Neural cell (in vitro differentiated cells): Measurements from ENCODE around the gene CLUH. TPM values are rescaled to one million over a fixed set of nuclear protein-coding genes. Genes with fewer than 3 reads are reported as not detected.
"Not testable (repeated sequence)": the region's sequence is repeated elsewhere in the genome, so short reads cannot be mapped to it uniquely, and the experiment has no call there.

Experiments used
- H2AFZ ChIP-seq: fragments of 200-600, 300-800 bp; sonication (generic), shearing (Covaris generic); 2 replicates; pipeline ENCODE4 v1.6.0; 2014; ENCODE audit warnings: low read depth, mild to moderate bottlenecking, antibody characterized with exemption, low read length, moderate library complexity
- H3F3A ChIP-seq: fragments of 200-600 bp; shearing (Covaris generic); 2 replicates; pipeline ENCODE4 v1.6.1; 2016; ENCODE audit warnings: mild to moderate bottlenecking, moderate library complexity, mixed read lengths, antibody characterized with exemption, low read length; ENCODE audit not compliant: insufficient read depth, poor library complexity, severe bottlenecking
- H3K27ac ChIP-seq: fragments of 200-600, 300-800 bp; sonication (generic), shearing (Covaris generic); 2 replicates; pipeline ENCODE4 v1.5.1; 2014; ENCODE audit warnings: mild to moderate bottlenecking, low read length, moderate library complexity
- H3K27me3 ChIP-seq: fragments of 300-800, 200-600 bp; sonication (generic), shearing (Covaris generic); 2 replicates; pipeline ENCODE4 v1.6.0; 2014; ENCODE audit warnings: mild to moderate bottlenecking, low read depth, low read length, moderate library complexity; ENCODE audit not compliant: insufficient read depth
- H3K36me3 ChIP-seq: fragments of 300-800, 200-600 bp; sonication (generic), shearing (Covaris generic); 2 replicates; pipeline ENCODE4 v1.5.1; 2014; ENCODE audit warnings: mild to moderate bottlenecking, antibody characterized with exemption, low read length, moderate library complexity; ENCODE audit not compliant: insufficient read depth
- H3K4me2 ChIP-seq: fragments of 300-800, 200-600 bp; sonication (generic), shearing (Covaris generic); 2 replicates; pipeline ENCODE4 v1.6.0; 2014; ENCODE audit warnings: mild to moderate bottlenecking, low read length
- H3K4me3 ChIP-seq: fragments of 300-800, 200-600 bp; sonication (generic), shearing (Covaris generic); 2 replicates; pipeline ENCODE4 v1.5.1; 2014; ENCODE audit warnings: mild to moderate bottlenecking, low read length, moderate library complexity
- H3K79me2 ChIP-seq: fragments of 200-600 bp; shearing (Covaris generic); replicated peaks from 2 replicates; pipeline ENCODE4 v1.6.0; 2014; ENCODE audit warnings: mild to moderate bottlenecking, low read length, moderate library complexity; ENCODE audit not compliant: insufficient read depth
- H3K9ac ChIP-seq: fragments of 300-800, 200-600 bp; sonication (generic), shearing (Covaris generic); 2 replicates; pipeline ENCODE4 v1.6.1; 2016; ENCODE audit warnings: mild to moderate bottlenecking, low read length, mixed read lengths
- H3K9me2 ChIP-seq: fragments of 200-600 bp; shearing (Covaris generic); 2 replicates; pipeline ENCODE4 v1.6.1; 2016; ENCODE audit warnings: mild to moderate bottlenecking, low read length, mixed read lengths; ENCODE audit not compliant: insufficient read depth
- H3K9me3 ChIP-seq: fragments of 200-600, 300-800 bp; sonication (generic), shearing (Covaris generic); 2 replicates; pipeline ENCODE4 v1.6.1; 2016; ENCODE audit warnings: mild to moderate bottlenecking, mixed run types, low read length, moderate library complexity, mixed read lengths
- H4K20me1 ChIP-seq: fragments of 200-600 bp; shearing (Covaris generic); 2 replicates; pipeline ENCODE4 v1.6.1; 2016; ENCODE audit warnings: mild to moderate bottlenecking, mixed run types; ENCODE audit not compliant: insufficient read depth
- EP300 ChIP-seq: fragments of 450-650 bp; conservative IDR thresholded peaks from 2 replicates; pipeline ENCODE4 v1.6.1; 2014; ENCODE audit warnings: antibody characterized with exemption, mild to moderate bottlenecking, moderate library complexity; ENCODE audit not compliant: poor library complexity, severe bottlenecking
- EZH2 ChIP-seq: fragments of 200-600, 300-800 bp; shearing (Covaris generic), sonication (generic); IDR thresholded peaks from 2 replicates; pipeline ENCODE4 v1.6.1; 2014; ENCODE audit warnings: antibody characterized with exemption, low read length, borderline replicate concordance, mild to moderate bottlenecking; ENCODE audit not compliant: insufficient read depth, poor library complexity, severe bottlenecking
- MXI1 ChIP-seq: fragments of 450-650 bp; conservative IDR thresholded peaks from 2 replicates; pipeline ENCODE4 v1.6.1; 2014; ENCODE audit warnings: antibody characterized with exemption, mild to moderate bottlenecking; ENCODE audit not compliant: poor library complexity, severe bottlenecking
- POLR2AphosphoS5 ChIP-seq: IDR thresholded peaks from 2 replicates; pipeline ENCODE4 v1.6.1; 2012
- RAD21 ChIP-seq: fragments of 450-650 bp; conservative IDR thresholded peaks from 2 replicates; pipeline ENCODE4 v1.6.1; 2014; ENCODE audit warnings: antibody characterized with exemption, mild to moderate bottlenecking, moderate library complexity
- SMC3 ChIP-seq: fragments of 450-650 bp; conservative IDR thresholded peaks from 2 replicates; pipeline ENCODE4 v1.6.1; 2014; ENCODE audit warnings: antibody characterized with exemption, mild to moderate bottlenecking, moderate library complexity; ENCODE audit not compliant: poor library complexity
- TAF1 ChIP-seq: IDR thresholded peaks from 2 replicates; pipeline ENCODE4 v1.6.1; 2012; ENCODE audit warnings: low read depth
- polyA plus RNA-seq: library from polyadenylated mRNA; depleted of rRNA; stranded (reverse); fragments of >200 nt; gene quantifications from 2 replicates; pipeline ENCODE4 v1.2.3, GENCODE V29; 2014
- TF ChIP-seq, protein P1 (sequence below): IDR thresholded peaks from 2 replicates; pipeline ENCODE4 v1.6.1; 2012; ENCODE audit warnings: borderline replicate concordance
- TF ChIP-seq, protein P2 (sequence below): fragments of 450-650 bp; IDR thresholded peaks from 2 replicates; pipeline ENCODE4 v1.5.1; 2014; ENCODE audit warnings: antibody characterized with exemption, mild to moderate bottlenecking, moderate library complexity; ENCODE audit not compliant: poor library complexity, severe bottlenecking

The CLUH gene
- polyA plus RNA-seq, 1 donor from 2014 or later: 18.6 TPM

DNA sequence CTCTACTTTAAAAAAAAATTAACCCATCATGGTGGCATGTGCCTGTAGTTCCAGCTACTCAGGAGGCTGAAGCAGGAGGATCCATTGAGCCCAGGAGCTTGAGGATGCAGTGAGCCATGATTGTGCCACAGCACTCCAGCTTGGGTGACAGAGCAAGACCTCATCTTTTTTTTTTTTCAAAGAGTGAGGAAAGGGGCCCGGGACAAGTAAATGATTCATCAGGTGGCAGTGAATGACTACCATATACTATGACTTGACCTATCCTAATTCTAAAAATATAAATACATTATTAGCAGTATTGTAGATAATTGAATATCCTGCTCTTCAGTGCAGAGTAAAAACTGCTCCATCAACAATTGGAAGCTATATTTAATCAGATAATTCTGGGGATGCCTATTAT is 55.3 kb downstream of the CLUH start:
- H3K9ac ChIP-seq: no peak overlapping the region
- H2AFZ ChIP-seq: no peak overlapping the region
- no peaks in the 10 kb centered on the region for H4K20me1 ChIP-seq
- peaks cover 5% of the 10 kb centered on the region for H3F3A ChIP-seq
- H3K27me3 ChIP-seq: no peaks in the 10 kb centered on the region
- H3K27ac ChIP-seq: no peak overlapping the region
- H3K79me2 ChIP-seq: peaks cover 69% of the 10 kb centered on the region
- H3K9me3 ChIP-seq: no peaks in the 10 kb centered on the region
- no peak overlapping the region for H3K4me3 ChIP-seq
- H3K9me2 ChIP-seq: no peaks in the 10 kb centered on the region
- H3K4me2 ChIP-seq: no peak overlapping the region
- H3K36me3 ChIP-seq: peaks cover 3% of the 10 kb centered on the region
- no peak for TF ChIP-seq EP300
- TF ChIP-seq MXI1: no peak
- TF ChIP-seq TAF1: no peak
- TF ChIP-seq, protein P1, sequence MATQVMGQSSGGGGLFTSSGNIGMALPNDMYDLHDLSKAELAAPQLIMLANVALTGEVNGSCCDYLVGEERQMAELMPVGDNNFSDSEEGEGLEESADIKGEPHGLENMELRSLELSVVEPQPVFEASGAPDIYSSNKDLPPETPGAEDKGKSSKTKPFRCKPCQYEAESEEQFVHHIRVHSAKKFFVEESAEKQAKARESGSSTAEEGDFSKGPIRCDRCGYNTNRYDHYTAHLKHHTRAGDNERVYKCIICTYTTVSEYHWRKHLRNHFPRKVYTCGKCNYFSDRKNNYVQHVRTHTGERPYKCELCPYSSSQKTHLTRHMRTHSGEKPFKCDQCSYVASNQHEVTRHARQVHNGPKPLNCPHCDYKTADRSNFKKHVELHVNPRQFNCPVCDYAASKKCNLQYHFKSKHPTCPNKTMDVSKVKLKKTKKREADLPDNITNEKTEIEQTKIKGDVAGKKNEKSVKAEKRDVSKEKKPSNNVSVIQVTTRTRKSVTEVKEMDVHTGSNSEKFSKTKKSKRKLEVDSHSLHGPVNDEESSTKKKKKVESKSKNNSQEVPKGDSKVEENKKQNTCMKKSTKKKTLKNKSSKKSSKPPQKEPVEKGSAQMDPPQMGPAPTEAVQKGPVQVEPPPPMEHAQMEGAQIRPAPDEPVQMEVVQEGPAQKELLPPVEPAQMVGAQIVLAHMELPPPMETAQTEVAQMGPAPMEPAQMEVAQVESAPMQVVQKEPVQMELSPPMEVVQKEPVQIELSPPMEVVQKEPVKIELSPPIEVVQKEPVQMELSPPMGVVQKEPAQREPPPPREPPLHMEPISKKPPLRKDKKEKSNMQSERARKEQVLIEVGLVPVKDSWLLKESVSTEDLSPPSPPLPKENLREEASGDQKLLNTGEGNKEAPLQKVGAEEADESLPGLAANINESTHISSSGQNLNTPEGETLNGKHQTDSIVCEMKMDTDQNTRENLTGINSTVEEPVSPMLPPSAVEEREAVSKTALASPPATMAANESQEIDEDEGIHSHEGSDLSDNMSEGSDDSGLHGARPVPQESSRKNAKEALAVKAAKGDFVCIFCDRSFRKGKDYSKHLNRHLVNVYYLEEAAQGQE: no peak
- TF ChIP-seq SMC3: no peak

DNA sequence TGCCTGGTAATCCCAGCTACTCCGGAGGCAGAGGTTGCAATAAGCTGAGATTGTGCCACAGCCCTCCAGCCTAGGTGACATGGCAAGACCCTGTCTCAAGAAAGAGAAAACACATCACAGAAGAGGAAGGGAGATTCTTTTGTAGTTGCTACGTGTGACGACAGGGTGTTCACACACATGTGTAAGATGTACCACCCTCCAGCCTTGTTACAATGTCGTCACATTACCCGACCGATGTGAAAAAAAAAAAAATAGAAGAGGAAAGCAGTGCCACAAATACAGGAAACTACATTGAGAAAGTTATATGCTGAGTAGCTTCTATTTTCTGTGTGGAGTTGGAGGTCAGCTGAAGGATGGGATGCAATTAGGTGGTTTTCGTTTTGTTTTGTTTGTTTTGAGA is 56.0 kb downstream of the CLUH start:
- peaks cover 68% of the 10 kb centered on the region for H3K79me2 ChIP-seq
- no peak overlapping the region for H3K27ac ChIP-seq
- no peak overlapping the region for H3K9ac ChIP-seq
- peaks cover 5% of the 10 kb centered on the region for H3F3A ChIP-seq
- no peaks in the 10 kb centered on the region for H3K9me2 ChIP-seq
- H3K36me3 ChIP-seq: peaks cover 3% of the 10 kb centered on the region
- H4K20me1 ChIP-seq: no peaks in the 10 kb centered on the region
- no peaks in the 10 kb centered on the region for H3K27me3 ChIP-seq
- H3K4me2 ChIP-seq: no peak overlapping the region
- H3K9me3 ChIP-seq: no peaks in the 10 kb centered on the region
- no peak overlapping the region for H3K4me3 ChIP-seq
- H2AFZ ChIP-seq: no peak overlapping the region
- no peak for TF ChIP-seq POLR2AphosphoS5
- TF ChIP-seq EP300: no peak
- no peak for TF ChIP-seq EZH2
- no peak for TF ChIP-seq SMC3
- no peak for TF ChIP-seq MXI1
- TF ChIP-seq, protein P2, sequence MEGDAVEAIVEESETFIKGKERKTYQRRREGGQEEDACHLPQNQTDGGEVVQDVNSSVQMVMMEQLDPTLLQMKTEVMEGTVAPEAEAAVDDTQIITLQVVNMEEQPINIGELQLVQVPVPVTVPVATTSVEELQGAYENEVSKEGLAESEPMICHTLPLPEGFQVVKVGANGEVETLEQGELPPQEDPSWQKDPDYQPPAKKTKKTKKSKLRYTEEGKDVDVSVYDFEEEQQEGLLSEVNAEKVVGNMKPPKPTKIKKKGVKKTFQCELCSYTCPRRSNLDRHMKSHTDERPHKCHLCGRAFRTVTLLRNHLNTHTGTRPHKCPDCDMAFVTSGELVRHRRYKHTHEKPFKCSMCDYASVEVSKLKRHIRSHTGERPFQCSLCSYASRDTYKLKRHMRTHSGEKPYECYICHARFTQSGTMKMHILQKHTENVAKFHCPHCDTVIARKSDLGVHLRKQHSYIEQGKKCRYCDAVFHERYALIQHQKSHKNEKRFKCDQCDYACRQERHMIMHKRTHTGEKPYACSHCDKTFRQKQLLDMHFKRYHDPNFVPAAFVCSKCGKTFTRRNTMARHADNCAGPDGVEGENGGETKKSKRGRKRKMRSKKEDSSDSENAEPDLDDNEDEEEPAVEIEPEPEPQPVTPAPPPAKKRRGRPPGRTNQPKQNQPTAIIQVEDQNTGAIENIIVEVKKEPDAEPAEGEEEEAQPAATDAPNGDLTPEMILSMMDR: no peak
- TF ChIP-seq RAD21: no peak
- TF ChIP-seq, protein P1: no peak
- TF ChIP-seq TAF1: no peak

DNA sequence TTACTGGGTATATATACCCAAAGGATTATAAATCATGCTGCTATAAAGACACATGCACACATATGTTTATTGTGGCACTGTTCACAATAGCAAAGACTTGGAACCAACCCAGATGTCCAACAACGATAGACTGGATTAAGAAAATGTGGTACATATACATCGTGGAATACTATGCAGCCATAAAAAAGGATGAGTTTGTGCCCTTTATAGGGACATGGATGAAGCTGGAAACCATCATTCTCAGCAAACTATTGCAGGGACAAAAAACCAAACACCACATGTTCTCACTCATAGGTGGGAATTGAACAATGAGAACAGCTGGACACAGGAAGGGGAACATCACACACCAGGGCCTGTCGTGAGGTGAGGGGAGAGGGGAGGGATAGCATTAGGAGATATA is 58.7 kb downstream of the CLUH start:
- not testable (repeated sequence) for H2AFZ ChIP-seq, H3K27me3 ChIP-seq, H3K9ac ChIP-seq, H4K20me1 ChIP-seq, H3K4me3 ChIP-seq, H3K9me2 ChIP-seq, H3K27ac ChIP-seq, H3F3A ChIP-seq, H3K36me3 ChIP-seq, H3K9me3 ChIP-seq, H3K4me2 ChIP-seq
- H3K79me2 ChIP-seq: peaks cover 49% of the 10 kb centered on the region
